A549 (cell line): ENCODE results near the gene MYO6.

Experiments
- HDAC2 ChIP-seq: fragments of 200-600 bp; sonication (generic); IDR thresholded peaks from 2 replicates; pipeline ENCODE4 v1.6.1; 2016
- MAFK ChIP-seq: fragments of 450-650 bp; IDR thresholded peaks from 2 replicates; pipeline ENCODE4 v1.6.1; 2014; ENCODE audit not compliant: partially characterized antibody
- TF ChIP-seq, protein P1 (sequence below): IDR thresholded peaks from 2 replicates; pipeline ENCODE4 v1.6.1; 2012

DNA sequence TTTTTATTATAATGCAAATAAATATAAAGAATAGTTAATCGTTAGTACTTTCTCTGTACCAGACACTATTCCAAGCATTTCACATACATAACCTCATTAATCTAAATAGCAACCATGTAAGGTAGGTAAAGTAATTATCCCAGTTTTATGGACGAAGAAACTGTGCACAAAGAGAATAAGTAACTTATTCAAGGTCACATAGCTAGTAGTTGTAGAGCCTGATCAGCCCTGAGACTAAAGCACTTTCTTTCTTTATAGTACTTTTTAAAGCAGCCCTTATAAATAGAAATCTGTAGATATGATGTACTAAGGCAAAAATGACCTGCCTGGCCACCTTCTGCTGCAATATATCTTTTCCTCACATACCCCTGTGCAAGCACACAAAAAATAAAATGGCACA lies 104.8 kb downstream of the MYO6 start:
- TF ChIP-seq, protein P1, sequence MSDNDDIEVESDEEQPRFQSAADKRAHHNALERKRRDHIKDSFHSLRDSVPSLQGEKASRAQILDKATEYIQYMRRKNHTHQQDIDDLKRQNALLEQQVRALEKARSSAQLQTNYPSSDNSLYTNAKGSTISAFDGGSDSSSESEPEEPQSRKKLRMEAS, result no peak
- TF ChIP-seq MAFK (no peak), HDAC2 (no peak)
